Hepatocyte (in vitro differentiated cells): ENCODE data around the gene ZNF503.

Experiments
- CTCF ChIP-seq: fragments of 200-600 bp; sonication (generic); IDR thresholded peaks from 2 replicates; pipeline ENCODE4 v1.5.1; 2016; ENCODE audit warnings: antibody characterized with exemption, mild to moderate bottlenecking; ENCODE audit not compliant: poor library complexity
- EZH2phosphoT487 ChIP-seq: fragments of 200-600 bp; sonication (generic); IDR thresholded peaks from one replicate; pipeline ENCODE4 v1.6.1; 2018; ENCODE audit warnings: antibody characterized with exemption, mild to moderate bottlenecking, low read depth, moderate library complexity; ENCODE audit not compliant: unreplicated experiment, severe bottlenecking

- peak; percentile 18 for TF ChIP-seq CTCF
- TF ChIP-seq EZH2phosphoT487, result no peak
Measured at GRCh38 chr10:75407713-75408508, 6.3 kb upstream of the ZNF503 start.
